ENCODE data around the gene ZNF337.
"Not testable (repeated sequence)": the region's sequence is repeated elsewhere in the genome, so short reads cannot be mapped to it uniquely, and the experiment has no call there.

ZNF337 gene

GRCh38 chr20:25692499-25692898 is 4.2 kb downstream of the ZNF337 start:
- DNase-seq (ENCODE audit: low read depth), result no peak

GRCh38 chr20:25690427-25690826 is 6.2 kb downstream of the ZNF337 start:
- no peak for DNase-seq (ENCODE audit: low read depth)

GRCh38 chr20:25686081-25687067 is 10.3 kb downstream of the ZNF337 start:
- no peak for DNase-seq (ENCODE audit: low read depth)

- no peak for DNase-seq (ENCODE audit: low read depth)
These were observed 11.2 kb downstream of the ZNF337 start for GRCh38 chr20:25685276-25686080.

GRCh38 chr20:25683826-25684225 is 12.8 kb downstream of the ZNF337 start:
- not testable (repeated sequence) for DNase-seq (ENCODE audit: low read depth)

- DNase-seq (ENCODE audit: low read depth), result no peak
These were observed 13.6 kb downstream of the ZNF337 start for GRCh38 chr20:25683050-25683449.

- peak; percentile 33 for DNase-seq (ENCODE audit: low read depth)
These were observed 20.4 kb downstream of the ZNF337 start for GRCh38 chr20:25676164-25676809.

- no peak for DNase-seq (ENCODE audit: low read depth)
These were observed 21.5 kb downstream of the ZNF337 start for GRCh38 chr20:25675161-25675560.

- DNase-seq (ENCODE audit: low read depth), result no peak
These were observed 23.9 kb downstream of the ZNF337 start for GRCh38 chr20:25672659-25673235.

GRCh38 chr20:25669826-25670422 is 26.7 kb downstream of the ZNF337 start:
- peak; percentile 84 for DNase-seq (ENCODE audit: low read depth)

GRCh38 chr20:25668446-25668845 is 28.2 kb downstream of the ZNF337 start:
- no peak for DNase-seq (ENCODE audit: low read depth)

GRCh38 chr20:25659999-25660398 is 36.7 kb downstream of the ZNF337 start:
- no peak for DNase-seq (ENCODE audit: low read depth)

- no peak for DNase-seq (ENCODE audit: low read depth)
These were observed 42.2 kb downstream of the ZNF337 start for GRCh38 chr20:25654487-25654886.

GRCh38 chr20:25652866-25653265 is 43.8 kb downstream of the ZNF337 start:
- DNase-seq (ENCODE audit: low read depth), result not testable (repeated sequence)

- DNase-seq (ENCODE audit: low read depth), result no peak
These were observed 51.8 kb downstream of the ZNF337 start for GRCh38 chr20:25644814-25645213.

- DNase-seq (ENCODE audit: low read depth), result no peak
These were observed 52.9 kb downstream of the ZNF337 start for GRCh38 chr20:25643716-25644115.

GRCh38 chr20:25637247-25637646 is 59.4 kb downstream of the ZNF337 start:
- no peak for DNase-seq (ENCODE audit: low read depth)

GRCh38 chr20:25632940-25633790 is 63.5 kb downstream of the ZNF337 start:
- DNase-seq (ENCODE audit: low read depth), result no peak

GRCh38 chr20:25630615-25631014 is 66.0 kb downstream of the ZNF337 start:
- DNase-seq (ENCODE audit: low read depth), result not testable (repeated sequence)

- no peak for DNase-seq (ENCODE audit: low read depth)
These were observed 66.7 kb downstream of the ZNF337 start for GRCh38 chr20:25629816-25630499.
